ENCODE data around the gene STAT5B. TPM values are rescaled to one million over a fixed set of nuclear protein-coding genes. Genes with fewer than 3 reads are reported as not detected.
A peak's percentile ranks its signal among the peaks of the same experiment; 100 is the strongest.

STAT5B gene
- total and polyA plus RNA-seq, 4 experiments from 2014 or later: 91.3 to 261 (median 195) TPM

- Histone ChIP-seq H3K36me3 (ENCODE audit: insufficient read depth, low read length) (peaks cover 4% of the 10 kb centered on the region), H3K27me3 (ENCODE audit: insufficient read depth, low read length) (no peaks in the 10 kb centered on the region), H3K9me3 (ENCODE audit: control insufficient read depth in 1 of 2, low read length in 2 of 2) (no peaks in the 10 kb centered on the region), H3K4me3 (ENCODE audit: low read length in 2 of 2) (peak within 1 kb of the TSS; percentile 86 to 88), H3K4me1 (ENCODE audit: insufficient read depth, low read length) (peaks cover 48% of the 10 kb centered on the region), H3K27ac (ENCODE audit: low read depth, low read length) (peak within 1 kb of the TSS; percentile 87)
- H3K4me3 Mint-ChIP-seq: peak within 1 kb of the TSS; percentile 90 to 97 (median 94)
- H3K27ac Mint-ChIP-seq: peak within 1 kb of the TSS; percentile 92 to 99 (median 97)
- H3K9me3 Mint-ChIP-seq: no peaks in the 10 kb centered on the region
- H3K27me3 Mint-ChIP-seq: no peaks in the 10 kb centered on the region
- H3K36me3 Mint-ChIP-seq: peaks cover 4 to 41% of the 10 kb centered on the region in 2 donors
- intact Hi-C loops (cut with micrococcal nuclease): loop anchor here (1.0 to 2.0 kb wide), 3 partner anchors 13 to 103 kb away; partner anchors contain the start of gene HCRT
- DNase-seq: peak; percentile 81 to 89 (median 83)
- H3K4me1 Mint-ChIP-seq: peaks cover 37 to 62% (median 47%) of the 10 kb centered on the region in 4 donors
- POLR2A ChIA-PET (ENCODE audit: partially characterized antibody): interaction anchor here (0.6 to 11.0 kb wide), 27 partner anchors 9 to 1073 kb away, joined by 3 to 255 read pairs (median 5); partner anchors contain the start of genes CNP, DNAJC7, GHDC and HCRT
- CTCF ChIA-PET (ENCODE audit: partially characterized antibody): interaction anchor here (0.8 to 9.5 kb wide), 6 partner anchors 9 to 100 kb away, joined by 3 to 68 read pairs (median 4); partner anchors contain the start of gene STAT3
Observed at GRCh38 chr17:42287977-42288802, 12.0 kb upstream of the STAT5B start, which contains the start of gene STAT5A. STAT5A (plus strand) TSS chr17:42288498; CDS start chr17:42289412, 914 bp downstream.

GRCh38 chr17:42287305-42287976, 11.2 kb upstream of the STAT5B start:
- Mint-ChIP-seq H3K27ac (peak overlapping the region; percentile 92 to 99 (median 97)), H3K27me3 (no peaks in the 10 kb centered on the region), H3K4me3 (peak overlapping the region; percentile 90 to 97 (median 94)), H3K9me3 (no peaks in the 10 kb centered on the region), H3K36me3 (peaks cover 4 to 36% of the 10 kb centered on the region in 2 donors), H3K4me1 (peaks cover 39 to 62% (median 50%) of the 10 kb centered on the region in 4 donors)
- CTCF ChIA-PET (ENCODE audit: partially characterized antibody): interaction anchor here (0.9 to 9.5 kb wide), 7 partner anchors 12 to 125 kb away, joined by 3 to 68 read pairs (median 5); partner anchors contain the start of gene STAT3
- Histone ChIP-seq H3K36me3 (ENCODE audit: insufficient read depth, low read length) (peaks cover 4% of the 10 kb centered on the region), H3K27ac (ENCODE audit: low read depth, low read length) (peak overlapping the region; percentile 87), H3K4me1 (ENCODE audit: insufficient read depth, low read length) (peaks cover 48% of the 10 kb centered on the region), H3K4me3 (ENCODE audit: low read length in 2 of 2) (peak overlapping the region; percentile 86 to 88), H3K27me3 (ENCODE audit: insufficient read depth, low read length) (no peaks in the 10 kb centered on the region), H3K9me3 (ENCODE audit: control insufficient read depth in 1 of 2, low read length in 2 of 2) (no peaks in the 10 kb centered on the region)
- POLR2A ChIA-PET (ENCODE audit: partially characterized antibody): interaction anchor here (0.6 to 11.0 kb wide), 20 partner anchors 12 to 1073 kb away, joined by 3 to 255 read pairs (median 9); partner anchors contain the start of genes CNP, DNAJC7, GHDC and HCRT
- intact Hi-C loops (cut with micrococcal nuclease): no loop called here
- peak; percentile 35 to 78 (median 38) for DNase-seq

- intact Hi-C loops (cut with micrococcal nuclease): no loop called here
- peak overlapping the region; percentile 90 to 97 (median 94) for H3K4me3 Mint-ChIP-seq
- H3K9me3 Mint-ChIP-seq: no peaks in the 10 kb centered on the region
- peak overlapping the region; percentile 87 for H3K27ac ChIP-seq (ENCODE audit: low read depth, low read length)
- no peaks in the 10 kb centered on the region for H3K9me3 ChIP-seq (ENCODE audit: control insufficient read depth in 1 of 2, low read length in 2 of 2)
- peaks cover 48% of the 10 kb centered on the region for H3K4me1 ChIP-seq (ENCODE audit: insufficient read depth, low read length)
- peak overlapping the region; percentile 92 to 99 (median 97) for H3K27ac Mint-ChIP-seq
- H3K36me3 ChIP-seq (ENCODE audit: insufficient read depth, low read length): peaks cover 4% of the 10 kb centered on the region
- no peak for DNase-seq
- no peaks in the 10 kb centered on the region for H3K27me3 Mint-ChIP-seq
- H3K27me3 ChIP-seq (ENCODE audit: insufficient read depth, low read length): no peaks in the 10 kb centered on the region
- POLR2A ChIA-PET (ENCODE audit: partially characterized antibody): interaction anchor here (0.6 to 11.0 kb wide), 9 partner anchors 12 to 271 kb away, joined by 3 to 255 read pairs (median 29); partner anchors contain the start of genes GHDC, HCRT, STAT3 and STAT5B
- H3K4me1 Mint-ChIP-seq: peaks cover 35 to 58% (median 46%) of the 10 kb centered on the region in 4 donors
- CTCF ChIA-PET (ENCODE audit: partially characterized antibody): interaction anchor here (0.8 to 9.5 kb wide), 5 partner anchors 12 to 124 kb away, joined by 3 to 68 read pairs (median 5); no protein-coding TSS in a partner anchor
- peak overlapping the region; percentile 86 to 88 for H3K4me3 ChIP-seq (ENCODE audit: low read length in 2 of 2)
- H3K36me3 Mint-ChIP-seq: peaks cover under 1 to 30% of the 10 kb centered on the region in 2 donors
Observed at GRCh38 chr17:42286411-42287221, 10.4 kb upstream of the STAT5B start.

GRCh38 chr17:42285346-42286050, 9.3 kb upstream of the STAT5B start:
- peaks cover 41% of the 10 kb centered on the region for H3K4me1 ChIP-seq (ENCODE audit: insufficient read depth, low read length)
- H3K27ac Mint-ChIP-seq: peak overlapping the region in 5 of 7 donors; percentile 29 to 92 (median 60)
- CTCF ChIA-PET (ENCODE audit: partially characterized antibody): interaction anchor here (1.0 to 9.5 kb wide), 3 partner anchors 10 to 62 kb away, joined by 3 to 68 read pairs (median 5); no protein-coding TSS in a partner anchor
- intact Hi-C loops (cut with micrococcal nuclease): no loop called here
- H3K27me3 Mint-ChIP-seq: no peaks in the 10 kb centered on the region
- no peaks in the 10 kb centered on the region for H3K27me3 ChIP-seq (ENCODE audit: insufficient read depth, low read length)
- H3K9me3 ChIP-seq (ENCODE audit: control insufficient read depth in 1 of 2, low read length in 2 of 2): no peaks in the 10 kb centered on the region
- DNase-seq: no peak
- no peak overlapping the region for H3K27ac ChIP-seq (ENCODE audit: low read depth, low read length)
- POLR2A ChIA-PET (ENCODE audit: partially characterized antibody): interaction anchor here (1.4 to 11.0 kb wide), 5 partner anchors 11 to 91 kb away, joined by 4 to 255 read pairs (median 49); partner anchors contain the start of genes GHDC and STAT5B
- peaks cover 0 to 22% of the 10 kb centered on the region in 2 donors for H3K36me3 Mint-ChIP-seq
- H3K36me3 ChIP-seq (ENCODE audit: insufficient read depth, low read length): no peaks in the 10 kb centered on the region
- H3K4me3 ChIP-seq (ENCODE audit: low read length in 2 of 2): no peak overlapping the region
- peaks cover 28 to 47% (median 40%) of the 10 kb centered on the region in 4 donors for H3K4me1 Mint-ChIP-seq
- peak overlapping the region in 7 of 8 donors; percentile 12 to 94 (median 40) for H3K4me3 Mint-ChIP-seq
- no peaks in the 10 kb centered on the region for H3K9me3 Mint-ChIP-seq

GRCh38 chr17:42284566-42284965, 8.4 kb upstream of the STAT5B start:
- Histone ChIP-seq H3K4me1 (ENCODE audit: insufficient read depth, low read length) (peaks cover 32% of the 10 kb centered on the region), H3K36me3 (ENCODE audit: insufficient read depth, low read length) (no peaks in the 10 kb centered on the region), H3K4me3 (ENCODE audit: low read length in 2 of 2) (no peak overlapping the region), H3K9me3 (ENCODE audit: control insufficient read depth in 1 of 2, low read length in 2 of 2) (no peaks in the 10 kb centered on the region), H3K27me3 (ENCODE audit: insufficient read depth, low read length) (no peaks in the 10 kb centered on the region), H3K27ac (ENCODE audit: low read depth, low read length) (no peak overlapping the region)
- CTCF ChIA-PET (ENCODE audit: partially characterized antibody): interaction anchor here (0.7 kb wide), 1 partner anchor 29 kb away, joined by 4 read pairs; no protein-coding TSS in a partner anchor
- Mint-ChIP-seq H3K27me3 (no peaks in the 10 kb centered on the region), H3K36me3 (peaks cover 0 to 13% of the 10 kb centered on the region in 2 donors), H3K4me3 (no peak overlapping the region), H3K27ac (peak overlapping the region in 1 of 7 donors; percentile 17), H3K4me1 (peaks cover 21 to 40% (median 33%) of the 10 kb centered on the region in 4 donors), H3K9me3 (no peaks in the 10 kb centered on the region)
- intact Hi-C loops (cut with micrococcal nuclease): no loop called here
- DNase-seq: no peak
- POLR2A ChIA-PET (ENCODE audit: partially characterized antibody): interaction anchor here (1.4 to 11.0 kb wide), 3 partner anchors 10 to 35 kb away, joined by 4 to 255 read pairs (median 137); partner anchors contain the start of gene STAT5B
